SK-N-SH treated with all-trans-retinoic acid at 6 μM for 48 hours (cell line): ENCODE results near the gene NPC1L1.

Experiments used
- CSDC2 ChIP-seq: fragments of 250-450 bp; sonication (Bioruptor Pico); IDR thresholded peaks from 2 replicates; pipeline ENCODE4 v1.5.0; 2020; ENCODE audit warnings: mild to moderate bottlenecking, moderate library complexity
- GLIS3 ChIP-seq: fragments of 250-450 bp; sonication (Bioruptor Pico); IDR thresholded peaks from 2 replicates; pipeline ENCODE4 v1.5.0; 2020; ENCODE audit warnings: mild to moderate bottlenecking, moderate library complexity
- PPARA ChIP-seq: fragments of 250-450 bp; sonication (Bioruptor Pico); IDR thresholded peaks from 2 replicates; pipeline ENCODE4 v1.5.0; 2020; ENCODE audit warnings: mild to moderate bottlenecking, borderline replicate concordance
- RARB ChIP-seq: fragments of 250-450 bp; sonication (Bioruptor Pico); IDR thresholded peaks from 2 replicates; pipeline ENCODE4 v1.8.0; 2021; ENCODE audit warnings: mild to moderate bottlenecking, moderate library complexity
- TOX ChIP-seq: fragments of 250-450 bp; sonication (Bioruptor Pico); IDR thresholded peaks from 2 replicates; pipeline ENCODE4 v1.8.0; 2021; ENCODE audit warnings: mild to moderate bottlenecking, moderate library complexity, borderline replicate concordance
- ZFP3 ChIP-seq: fragments of 250-450 bp; sonication (Bioruptor Pico); IDR thresholded peaks from 2 replicates; pipeline ENCODE4 v1.5.0; 2020; ENCODE audit warnings: mild to moderate bottlenecking, moderate library complexity
- ZFP30 ChIP-seq: fragments of 450-650 bp; formaldehyde crosslinking; IDR thresholded peaks from 2 replicates; pipeline ENCODE4 v1.5.0; 2022; ENCODE audit warnings: mild to moderate bottlenecking, moderate library complexity
- TF ChIP-seq, protein P1 (sequence below): fragments of 250-450 bp; sonication (Bioruptor Pico); IDR thresholded peaks from 2 replicates; pipeline ENCODE4 v1.8.0; 2020; ENCODE audit warnings: mild to moderate bottlenecking, moderate library complexity, borderline replicate concordance
- TF ChIP-seq, protein P2 (sequence below): fragments of 250-450 bp; sonication (Bioruptor Pico); IDR thresholded peaks from 2 replicates; pipeline ENCODE4 v1.5.0; 2020; ENCODE audit warnings: mild to moderate bottlenecking, moderate library complexity

DNA sequence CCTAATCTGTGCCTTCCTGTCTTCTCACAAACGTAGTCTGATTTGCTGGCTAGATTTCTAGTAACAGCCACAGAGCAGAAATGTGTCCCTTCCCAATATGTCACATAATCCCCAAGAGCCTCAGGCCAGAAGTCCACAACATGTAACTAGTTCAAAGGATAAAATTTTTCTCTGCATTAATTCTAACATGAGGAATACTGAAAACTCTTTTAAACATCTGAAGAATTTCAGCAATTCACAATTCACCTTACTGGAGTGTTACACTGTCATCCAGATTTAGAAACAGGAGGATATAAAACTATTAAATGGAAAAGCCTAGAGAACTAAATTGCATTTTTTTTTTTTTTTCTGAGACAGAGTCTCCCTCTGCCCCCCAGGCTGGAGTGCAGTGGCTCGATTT lies 35.1 kb upstream of the NPC1L1 start:
- TF ChIP-seq CSDC2 (no peak), GLIS3 (CRISPR knock-in tag) (no peak), ZFP30 (CRISPR knock-in tag) (no peak), RARB (CRISPR knock-in tag) (no peak), TOX (CRISPR knock-in tag) (no peak), PPARA (no peak), ZFP3 (CRISPR knock-in tag) (no peak)
- TF ChIP-seq, protein P1, sequence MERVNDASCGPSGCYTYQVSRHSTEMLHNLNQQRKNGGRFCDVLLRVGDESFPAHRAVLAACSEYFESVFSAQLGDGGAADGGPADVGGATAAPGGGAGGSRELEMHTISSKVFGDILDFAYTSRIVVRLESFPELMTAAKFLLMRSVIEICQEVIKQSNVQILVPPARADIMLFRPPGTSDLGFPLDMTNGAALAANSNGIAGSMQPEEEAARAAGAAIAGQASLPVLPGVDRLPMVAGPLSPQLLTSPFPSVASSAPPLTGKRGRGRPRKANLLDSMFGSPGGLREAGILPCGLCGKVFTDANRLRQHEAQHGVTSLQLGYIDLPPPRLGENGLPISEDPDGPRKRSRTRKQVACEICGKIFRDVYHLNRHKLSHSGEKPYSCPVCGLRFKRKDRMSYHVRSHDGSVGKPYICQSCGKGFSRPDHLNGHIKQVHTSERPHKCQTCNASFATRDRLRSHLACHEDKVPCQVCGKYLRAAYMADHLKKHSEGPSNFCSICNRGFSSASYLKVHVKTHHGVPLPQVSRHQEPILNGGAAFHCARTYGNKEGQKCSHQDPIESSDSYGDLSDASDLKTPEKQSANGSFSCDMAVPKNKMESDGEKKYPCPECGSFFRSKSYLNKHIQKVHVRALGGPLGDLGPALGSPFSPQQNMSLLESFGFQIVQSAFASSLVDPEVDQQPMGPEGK: no peak
- TF ChIP-seq, protein P2, sequence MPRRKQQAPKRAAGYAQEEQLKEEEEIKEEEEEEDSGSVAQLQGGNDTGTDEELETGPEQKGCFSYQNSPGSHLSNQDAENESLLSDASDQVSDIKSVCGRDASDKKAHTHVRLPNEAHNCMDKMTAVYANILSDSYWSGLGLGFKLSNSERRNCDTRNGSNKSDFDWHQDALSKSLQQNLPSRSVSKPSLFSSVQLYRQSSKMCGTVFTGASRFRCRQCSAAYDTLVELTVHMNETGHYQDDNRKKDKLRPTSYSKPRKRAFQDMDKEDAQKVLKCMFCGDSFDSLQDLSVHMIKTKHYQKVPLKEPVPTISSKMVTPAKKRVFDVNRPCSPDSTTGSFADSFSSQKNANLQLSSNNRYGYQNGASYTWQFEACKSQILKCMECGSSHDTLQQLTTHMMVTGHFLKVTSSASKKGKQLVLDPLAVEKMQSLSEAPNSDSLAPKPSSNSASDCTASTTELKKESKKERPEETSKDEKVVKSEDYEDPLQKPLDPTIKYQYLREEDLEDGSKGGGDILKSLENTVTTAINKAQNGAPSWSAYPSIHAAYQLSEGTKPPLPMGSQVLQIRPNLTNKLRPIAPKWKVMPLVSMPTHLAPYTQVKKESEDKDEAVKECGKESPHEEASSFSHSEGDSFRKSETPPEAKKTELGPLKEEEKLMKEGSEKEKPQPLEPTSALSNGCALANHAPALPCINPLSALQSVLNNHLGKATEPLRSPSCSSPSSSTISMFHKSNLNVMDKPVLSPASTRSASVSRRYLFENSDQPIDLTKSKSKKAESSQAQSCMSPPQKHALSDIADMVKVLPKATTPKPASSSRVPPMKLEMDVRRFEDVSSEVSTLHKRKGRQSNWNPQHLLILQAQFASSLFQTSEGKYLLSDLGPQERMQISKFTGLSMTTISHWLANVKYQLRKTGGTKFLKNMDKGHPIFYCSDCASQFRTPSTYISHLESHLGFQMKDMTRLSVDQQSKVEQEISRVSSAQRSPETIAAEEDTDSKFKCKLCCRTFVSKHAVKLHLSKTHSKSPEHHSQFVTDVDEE (CRISPR knock-in tag): no peak
